IMR-90 (cell line): Measurements from ENCODE around the gene GALK1. TPM values are rescaled to one million over a fixed set of nuclear protein-coding genes. Genes with fewer than 3 reads are reported as not detected.

Experiments
- ATAC-seq: fragments of 200-7000 bp; cut with Tn5 transposase; 2 replicates; pipeline ENCODE4 v1.9.1; 2020; ENCODE audit warnings: low read depth, mild to moderate bottlenecking, moderate library complexity
- BruUV-seq: library from RNA; stranded (reverse); fragments of 400-500 nt; replicated peaks from 2 replicates; lab custom pipeline; 2021; lab: Mats Ljungman, UMichigan
- CTCF ChIA-PET: fragments of 300-600 bp; formaldehyde crosslinking; extraction: SDS; loops from one replicate; lab custom pipeline; 2021; ENCODE audit warnings: antibody characterized with exemption; lab: Yijun Ruan, JAX
- POLR2A ChIA-PET: fragments of 300-600 bp; sonication (Branson Sonifier 250); formaldehyde crosslinking; loops from one replicate; lab custom pipeline; 2022; ENCODE audit warnings: antibody characterized with exemption; ENCODE audit not compliant: unreplicated experiment; lab: Charles Lee
- DNase-seq: peaks from one replicate; pipeline ENCODE4 v3.0.0; 2013
- H2AFZ ChIP-seq: replicated peaks from 2 replicates; pipeline ENCODE3; 2013; ENCODE audit warnings: low read length, mild to moderate bottlenecking; ENCODE audit not compliant: poor library complexity
- H2AK5ac ChIP-seq: 2 replicates; pipeline ENCODE4 v1.6.1; 2013; ENCODE audit warnings: low read depth, low read length, inconsistent platforms
- H2AK9ac ChIP-seq: replicated peaks from 2 replicates; pipeline ENCODE3; 2013; ENCODE audit warnings: mild to moderate bottlenecking, low read depth, low read length, moderate library complexity; ENCODE audit not compliant: poor library complexity
- H2BK120ac ChIP-seq: 2 replicates; pipeline ENCODE4 v1.6.1; 2013; ENCODE audit warnings: low read depth, low read length, inconsistent platforms
- H2BK15ac ChIP-seq: 3 replicates; pipeline ENCODE4 v1.6.1; 2013; ENCODE audit warnings: low read depth, low read length, inconsistent platforms
- H2BK20ac ChIP-seq: 2 replicates; pipeline ENCODE4 v1.6.1; 2013; ENCODE audit warnings: low read depth, mild to moderate bottlenecking, inconsistent platforms, low read length, moderate library complexity
- H2BK5ac ChIP-seq: 2 replicates; pipeline ENCODE4 v1.6.1; 2013; ENCODE audit warnings: mild to moderate bottlenecking, low read depth, low read length, inconsistent platforms; ENCODE audit not compliant: poor library complexity, severe bottlenecking
- H3K14ac ChIP-seq: replicated peaks from 2 replicates; pipeline ENCODE4 v1.6.1; 2013; ENCODE audit warnings: low read depth, low read length, inconsistent platforms
- H3K18ac ChIP-seq: 2 replicates; pipeline ENCODE4 v1.6.1; 2013; ENCODE audit warnings: low read depth, low read length, control low read depth
- H3K23ac ChIP-seq: 2 replicates; pipeline ENCODE4 v1.6.1; 2013; ENCODE audit warnings: low read depth, low read length, inconsistent platforms
- H3K27ac ChIP-seq: 2 replicates; pipeline ENCODE4 v1.5.1; 2013; ENCODE audit warnings: mild to moderate bottlenecking, control low read depth, low read length; ENCODE audit not compliant: insufficient read depth
- H3K27me3 ChIP-seq: 2 replicates; pipeline ENCODE4 v1.6.1; 2013; ENCODE audit warnings: low read length; ENCODE audit not compliant: control insufficient read depth, insufficient read depth
- H3K36me3 ChIP-seq: 2 replicates; pipeline ENCODE4 v1.6.1; 2013; ENCODE audit warnings: low read length, mixed read lengths; ENCODE audit not compliant: control insufficient read depth, insufficient read depth
- H3K4ac ChIP-seq: 2 replicates; pipeline ENCODE4 v1.6.1; 2013; ENCODE audit warnings: low read depth, low read length, inconsistent platforms
- H3K4me1 ChIP-seq: 2 replicates; pipeline ENCODE4 v1.6.1; 2013; ENCODE audit warnings: low read length, mixed read lengths; ENCODE audit not compliant: control insufficient read depth, insufficient read depth
- H3K4me2 ChIP-seq: 2 replicates; pipeline ENCODE4 v1.6.1; 2013; ENCODE audit warnings: low read depth, mild to moderate bottlenecking, control low read depth, low read length, moderate library complexity
- H3K4me3 ChIP-seq: 2 replicates; pipeline ENCODE4 v1.5.1; 2013; ENCODE audit warnings: low read depth, mild to moderate bottlenecking, control low read depth, low read length, moderate library complexity; ENCODE audit not compliant: insufficient read depth
- H3K56ac ChIP-seq: 2 replicates; pipeline ENCODE4 v1.6.1; 2013; ENCODE audit warnings: low read length, inconsistent platforms; ENCODE audit not compliant: insufficient read depth; ENCODE audit errors: extremely low read depth
- H3K79me1 ChIP-seq, 2 experiments: 2 replicates each; pipeline ENCODE4 v1.6.1; 2013; ENCODE audit warnings: low read length in 2 of 2, inconsistent platforms in 1 of 2, low read depth in 1 of 2
- H3K9ac ChIP-seq: 2 replicates; pipeline ENCODE4 v1.6.1; 2013; ENCODE audit warnings: low read depth, low read length, control low read depth
- H3K9me1 ChIP-seq: 2 replicates; pipeline ENCODE4 v1.6.1; 2013; ENCODE audit warnings: low read length, inconsistent platforms; ENCODE audit not compliant: insufficient read depth
- H3K9me3 ChIP-seq: 2 replicates; pipeline ENCODE4 v1.6.1; 2013; ENCODE audit warnings: low read length; ENCODE audit not compliant: control insufficient read depth, insufficient read depth
- H4K20me1 ChIP-seq: 2 replicates; pipeline ENCODE4 v1.6.1; 2013; ENCODE audit warnings: low read length, inconsistent platforms; ENCODE audit not compliant: insufficient read depth
- H4K5ac ChIP-seq: 2 replicates; pipeline ENCODE4 v1.6.1; 2013; ENCODE audit warnings: mild to moderate bottlenecking, low read depth, low read length, control low read depth
- H4K8ac ChIP-seq, 2 experiments: 2 replicates each; pipeline ENCODE4 v1.6.1; 2013; ENCODE audit warnings: low read depth in 2 of 2, low read length in 2 of 2, control low read depth in 1 of 2, inconsistent platforms in 1 of 2
- H4K91ac ChIP-seq: 2 replicates; pipeline ENCODE4 v1.6.1; 2013; ENCODE audit warnings: low read depth, low read length, inconsistent platforms; ENCODE audit not compliant: insufficient read depth
- BHLHE40 ChIP-seq: fragments of 150-350 bp; IDR thresholded peaks from 2 replicates; pipeline ENCODE4 v1.6.1; 2016; ENCODE audit warnings: mild to moderate bottlenecking, low read depth, low read length
- CHD1 ChIP-seq: IDR thresholded peaks from 2 replicates; pipeline ENCODE4 v1.6.1; 2012; ENCODE audit warnings: low read depth, low read length, improper control_type of control experiment
- FOS ChIP-seq: fragments of 150-350 bp; IDR thresholded peaks from 2 replicates; pipeline ENCODE4 v1.6.1; 2016; ENCODE audit warnings: low read depth, low read length
- MAFK ChIP-seq: IDR thresholded peaks from 2 replicates; pipeline ENCODE4 v1.6.1; 2012; ENCODE audit warnings: low read depth, low read length, improper control_type of control experiment
- NFE2L2 ChIP-seq: fragments of 150-350 bp; IDR thresholded peaks from 2 replicates; pipeline ENCODE4 v1.6.1; 2016; ENCODE audit warnings: low read depth, mild to moderate bottlenecking, low read length
- POLR2A ChIP-seq: IDR thresholded peaks from 2 replicates; pipeline ENCODE4 v1.6.1; 2012; ENCODE audit warnings: mild to moderate bottlenecking, low read depth, low read length
- RAD21 ChIP-seq: IDR thresholded peaks from 2 replicates; pipeline ENCODE4 v1.6.1; 2012; ENCODE audit warnings: low read length, improper control_type of control experiment
- RCOR1 ChIP-seq: IDR thresholded peaks from 2 replicates; pipeline ENCODE4 v1.6.1; 2012; ENCODE audit warnings: mild to moderate bottlenecking, low read length, improper control_type of control experiment; ENCODE audit not compliant: insufficient replicate concordance
- RFX5 ChIP-seq: IDR thresholded peaks from 2 replicates; pipeline ENCODE4 v1.8.0; 2012; ENCODE audit warnings: low read depth, mild to moderate bottlenecking, low read length, moderate library complexity
- SMC3 ChIP-seq: fragments of 150-350 bp; IDR thresholded peaks from 2 replicates; pipeline ENCODE4 v1.6.1; 2016; ENCODE audit warnings: low read depth, mild to moderate bottlenecking, antibody characterized with exemption, low read length, moderate library complexity
- WGBS, 2 experiments: methylation state at CpG; one replicate each; pipeline versions ENCODE4 v1.1.5 to v1.1.7; 2013; ENCODE audit warnings: missing lambda C conversion rate in 2 of 2; ENCODE audit not compliant: insufficient read length in 1 of 2; ENCODE audit errors: extremely low coverage in 2 of 2; 5-methylcytosine and 5-hydroxymethylcytosine counted together
- dilution Hi-C: fragments of 300-500 bp; cut with HindIII; formaldehyde crosslinking; loops from one replicate; pipeline ENCODE4 v1.14.3; 2018; ENCODE audit warnings: low sequenced_read_pairs; ENCODE audit not compliant: unreplicated experiment
- in situ Hi-C: fragments of 300-500 bp; cut with MboI; formaldehyde crosslinking; loops from 3 replicates; pipeline ENCODE4 v1.14.3; 2019; ENCODE audit warnings: low sequenced_read_pairs, inconsistent platforms, mixed read lengths
- intact Hi-C: fragments of 100-400 bp; cut with micrococcal nuclease; formaldehyde crosslinking; loops from 2 replicates; pipeline ENCODE4 v1.10.0; 2022
- polyA plus RNA-seq, 3 experiments: library from polyadenylated mRNA; depleted of rRNA; stranded (reverse); fragments of >200 nt; gene quantifications; 2 replicates each; pipeline ENCODE4 v1.2.3, GENCODE V29; 2012; ENCODE audit warnings: low replicate concordance in 1 of 3
- total RNA-seq: library from RNA; depleted of rRNA; stranded (reverse); fragments of >200 nt; gene quantifications from 2 replicates; pipeline ENCODE4 v1.2.3, GENCODE V29; 2012
- TF ChIP-seq, protein P1 (sequence below): fragments of 150-350 bp; IDR thresholded peaks from 2 replicates; pipeline ENCODE4 v1.6.1; 2017; ENCODE audit warnings: mild to moderate bottlenecking, antibody characterized with exemption, low read length, low read depth
- TF ChIP-seq, protein P2 (sequence below): conservative IDR thresholded peaks from 2 replicates; pipeline ENCODE4 v1.5.1; 2012; ENCODE audit warnings: mild to moderate bottlenecking, low read depth, low read length, improper control_type of control experiment
- TF ChIP-seq, protein P3 (sequence below): fragments of 150-350 bp; IDR thresholded peaks from 2 replicates; pipeline ENCODE4 v1.6.1; 2016; ENCODE audit warnings: low read depth, mild to moderate bottlenecking, low read length, moderate library complexity, borderline replicate concordance

The GALK1 gene
- total and polyA plus RNA-seq, 2 of the 4 experiments (the other 2 are of a cell fraction): 19.9 to 21.9 TPM

DNA sequence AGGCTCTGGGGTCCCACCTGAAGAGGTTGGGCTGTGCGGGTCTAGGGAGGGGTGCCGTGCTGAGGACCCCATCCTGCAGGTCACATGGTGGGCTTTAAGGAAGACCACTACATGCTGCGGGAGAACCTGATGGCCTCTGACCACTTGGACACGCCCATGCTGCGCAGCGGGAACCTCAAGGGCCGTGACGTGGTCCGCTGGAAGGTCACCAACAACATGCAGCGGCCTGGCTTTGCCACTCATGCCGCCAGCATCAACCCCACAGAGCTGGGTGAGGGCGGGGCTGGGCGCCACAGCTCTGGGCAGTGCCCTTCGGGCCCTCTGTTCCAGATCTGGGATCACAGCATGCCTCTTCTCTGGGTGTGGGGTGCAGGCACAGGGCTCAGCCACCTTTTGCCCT, 25.2 kb downstream of the GALK1 start:
- intact Hi-C loops (no loop called here), in situ Hi-C loops (loop anchor here (10.0 kb wide), 1 partner anchor 315 kb away; no protein-coding TSS in a partner anchor), dilution Hi-C loops (no loop called here)
- Histone ChIP-seq H3K9ac (no peak overlapping the region), H2AFZ (no peak overlapping the region), H3K14ac (no peak overlapping the region), H2BK120ac (no peak overlapping the region), H3K9me3 (no peaks in the 10 kb centered on the region), H4K8ac (no peak overlapping the region), H3K27me3 (peaks cover 2% of the 10 kb centered on the region; the same call in 1 of the 2 replicates), H3K4ac (no peak overlapping the region), H2BK15ac (no peak overlapping the region), H3K27ac (no peak overlapping the region), H3K79me1 (no peaks in the 10 kb centered on the region), H3K36me3 (no peaks in the 10 kb centered on the region), H3K23ac (no peak overlapping the region), H3K4me3 (no peak overlapping the region), H3K18ac (no peak overlapping the region), H3K56ac (no peak overlapping the region), H3K9me1 (no peaks in the 10 kb centered on the region), H4K5ac (no peak overlapping the region), H2BK5ac (no peak overlapping the region), H2BK20ac (no peak overlapping the region), H2AK5ac (no peak overlapping the region), H2AK9ac (no peak overlapping the region), H4K20me1 (no peaks in the 10 kb centered on the region), H4K91ac (no peak overlapping the region), H3K4me1 (no peaks in the 10 kb centered on the region), H3K4me2 (no peak overlapping the region)
- BruUV-seq: no TSS peak
- ChIA-PET CTCF (no interaction called here), POLR2A (no interaction called here)
- TF ChIP-seq, protein P1, sequence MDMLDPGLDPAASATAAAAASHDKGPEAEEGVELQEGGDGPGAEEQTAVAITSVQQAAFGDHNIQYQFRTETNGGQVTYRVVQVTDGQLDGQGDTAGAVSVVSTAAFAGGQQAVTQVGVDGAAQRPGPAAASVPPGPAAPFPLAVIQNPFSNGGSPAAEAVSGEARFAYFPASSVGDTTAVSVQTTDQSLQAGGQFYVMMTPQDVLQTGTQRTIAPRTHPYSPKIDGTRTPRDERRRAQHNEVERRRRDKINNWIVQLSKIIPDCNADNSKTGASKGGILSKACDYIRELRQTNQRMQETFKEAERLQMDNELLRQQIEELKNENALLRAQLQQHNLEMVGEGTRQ: no peak
- TF ChIP-seq MAFK (no peak), NFE2L2 (no peak), FOS (no peak), RAD21 (no peak), RFX5 (no peak), CHD1 (no peak), POLR2A (no peak), SMC3 (no peak), RCOR1 (no peak), BHLHE40 (no peak)
- TF ChIP-seq, protein P2, sequence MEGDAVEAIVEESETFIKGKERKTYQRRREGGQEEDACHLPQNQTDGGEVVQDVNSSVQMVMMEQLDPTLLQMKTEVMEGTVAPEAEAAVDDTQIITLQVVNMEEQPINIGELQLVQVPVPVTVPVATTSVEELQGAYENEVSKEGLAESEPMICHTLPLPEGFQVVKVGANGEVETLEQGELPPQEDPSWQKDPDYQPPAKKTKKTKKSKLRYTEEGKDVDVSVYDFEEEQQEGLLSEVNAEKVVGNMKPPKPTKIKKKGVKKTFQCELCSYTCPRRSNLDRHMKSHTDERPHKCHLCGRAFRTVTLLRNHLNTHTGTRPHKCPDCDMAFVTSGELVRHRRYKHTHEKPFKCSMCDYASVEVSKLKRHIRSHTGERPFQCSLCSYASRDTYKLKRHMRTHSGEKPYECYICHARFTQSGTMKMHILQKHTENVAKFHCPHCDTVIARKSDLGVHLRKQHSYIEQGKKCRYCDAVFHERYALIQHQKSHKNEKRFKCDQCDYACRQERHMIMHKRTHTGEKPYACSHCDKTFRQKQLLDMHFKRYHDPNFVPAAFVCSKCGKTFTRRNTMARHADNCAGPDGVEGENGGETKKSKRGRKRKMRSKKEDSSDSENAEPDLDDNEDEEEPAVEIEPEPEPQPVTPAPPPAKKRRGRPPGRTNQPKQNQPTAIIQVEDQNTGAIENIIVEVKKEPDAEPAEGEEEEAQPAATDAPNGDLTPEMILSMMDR: no peak
- TF ChIP-seq, protein P3, sequence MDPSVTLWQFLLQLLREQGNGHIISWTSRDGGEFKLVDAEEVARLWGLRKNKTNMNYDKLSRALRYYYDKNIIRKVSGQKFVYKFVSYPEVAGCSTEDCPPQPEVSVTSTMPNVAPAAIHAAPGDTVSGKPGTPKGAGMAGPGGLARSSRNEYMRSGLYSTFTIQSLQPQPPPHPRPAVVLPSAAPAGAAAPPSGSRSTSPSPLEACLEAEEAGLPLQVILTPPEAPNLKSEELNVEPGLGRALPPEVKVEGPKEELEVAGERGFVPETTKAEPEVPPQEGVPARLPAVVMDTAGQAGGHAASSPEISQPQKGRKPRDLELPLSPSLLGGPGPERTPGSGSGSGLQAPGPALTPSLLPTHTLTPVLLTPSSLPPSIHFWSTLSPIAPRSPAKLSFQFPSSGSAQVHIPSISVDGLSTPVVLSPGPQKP: no peak
- DNase-seq (no peak), ATAC-seq (no peak)
- WGBS, 2 experiments: 88% methylated on average over 4 of the region's 14 CpGs; no CpG with 5 or more reads in 1 of the 2 experiments
